ENCODE results near the gene TBC1D14. TPM values are rescaled to one million over a fixed set of nuclear protein-coding genes. Genes with fewer than 3 reads are reported as not detected.

Gene TBC1D14
- polyA plus RNA-seq, 1 experiment = 35.8 TPM

GRCh38 chr4:6917461-6918271 is 8.0 kb downstream of the TBC1D14 start:
- no peak overlapping the region for H3K4me3 ChIP-seq (ENCODE audit: low read depth, low read length)
- DNase-seq (ENCODE audit: low read depth) = no peak
- no peaks in the 10 kb centered on the region for H3K36me3 ChIP-seq (ENCODE audit: control insufficient read depth, insufficient read depth, low read length)
- peak; percentile 41 for TF ChIP-seq CTCF (IDR thresholded peaks at IDR 0.05; ENCODE audit: insufficient read depth, low read depth, low read length)
- POLR2A ChIA-PET = no interaction called here
- no peaks in the 10 kb centered on the region for H3K27me3 ChIP-seq (ENCODE audit: control insufficient read depth, insufficient read depth, low read length)
- CTCF ChIA-PET = interaction anchor here (0.9 to 1.5 kb wide), 3 partner anchors 12 to 57 kb away, joined by 3 to 4 read pairs (median 4); no protein-coding TSS in a partner anchor

- CTCF ChIA-PET = no interaction called here
- Histone ChIP-seq H3K27me3 (ENCODE audit: control insufficient read depth, insufficient read depth, low read length) (no peaks in the 10 kb centered on the region), H3K4me3 (ENCODE audit: low read depth, low read length) (no peak overlapping the region), H3K36me3 (ENCODE audit: control insufficient read depth, insufficient read depth, low read length) (no peaks in the 10 kb centered on the region)
- no peak for DNase-seq (ENCODE audit: low read depth)
- TF ChIP-seq CTCF (IDR thresholded peaks at IDR 0.05; ENCODE audit: insufficient read depth, low read depth, low read length) = no peak
- POLR2A ChIA-PET = no interaction called here
Measured at GRCh38 chr4:6918338-6918737, 8.7 kb downstream of the TBC1D14 start.

- Histone ChIP-seq H3K27me3 (ENCODE audit: control insufficient read depth, insufficient read depth, low read length) (no peaks in the 10 kb centered on the region), H3K4me3 (ENCODE audit: low read depth, low read length) (no peak overlapping the region), H3K36me3 (ENCODE audit: control insufficient read depth, insufficient read depth, low read length) (peaks cover 6% of the 10 kb centered on the region)
- no peak for DNase-seq (ENCODE audit: low read depth)
- no peak for TF ChIP-seq CTCF (IDR thresholded peaks at IDR 0.05; ENCODE audit: insufficient read depth, low read depth, low read length)
- ChIA-PET CTCF (interaction anchor here (1.1 kb wide), 1 partner anchor 151 kb away, joined by 3 read pairs; no protein-coding TSS in a partner anchor), POLR2A (no interaction called here)
Measured at GRCh38 chr4:6920171-6920570, 10.5 kb downstream of the TBC1D14 start.

GRCh38 chr4:6923507-6923906 is 13.9 kb downstream of the TBC1D14 start:
- ChIA-PET POLR2A (no interaction called here), CTCF (no interaction called here)
- Histone ChIP-seq H3K4me3 (ENCODE audit: low read depth, low read length) (no peak overlapping the region), H3K36me3 (ENCODE audit: control insufficient read depth, insufficient read depth, low read length) (peaks cover 7% of the 10 kb centered on the region), H3K27me3 (ENCODE audit: control insufficient read depth, insufficient read depth, low read length) (no peaks in the 10 kb centered on the region)
- no peak for TF ChIP-seq CTCF (IDR thresholded peaks at IDR 0.05; ENCODE audit: insufficient read depth, low read depth, low read length)
- DNase-seq (ENCODE audit: low read depth) = no peak

GRCh38 chr4:6924361-6924779 is 14.7 kb downstream of the TBC1D14 start:
- CTCF ChIA-PET = no interaction called here
- POLR2A ChIA-PET = no interaction called here
- TF ChIP-seq CTCF (IDR thresholded peaks at IDR 0.05; ENCODE audit: insufficient read depth, low read depth, low read length) = no peak

More at GRCh38 chr4:6924361-6924779, 14.7 kb downstream of the TBC1D14 start:
- no peak for DNase-seq (ENCODE audit: low read depth)
- Histone ChIP-seq H3K27me3 (ENCODE audit: control insufficient read depth, insufficient read depth, low read length) (no peaks in the 10 kb centered on the region), H3K4me3 (ENCODE audit: low read depth, low read length) (no peak overlapping the region), H3K36me3 (ENCODE audit: control insufficient read depth, insufficient read depth, low read length) (peaks cover 7% of the 10 kb centered on the region)
